Measurements from ENCODE around the gene PTP4A2.
"Not testable (repeated sequence)": the region's sequence is repeated elsewhere in the genome, so short reads cannot be mapped to it uniquely, and the experiment has no call there.

PTP4A2 gene

GRCh38 chr1:31949862-31950261, 11.7 kb upstream of the PTP4A2 start:
- no peak for DNase-seq (ENCODE audit: low read depth)

- not testable (repeated sequence) for DNase-seq (ENCODE audit: low read depth)
Measured at GRCh38 chr1:31945677-31946076, 7.5 kb upstream of the PTP4A2 start.

- DNase-seq (ENCODE audit: low read depth): peak; percentile 97
Measured at GRCh38 chr1:31944205-31945089, 6.3 kb upstream of the PTP4A2 start.

- DNase-seq (ENCODE audit: low read depth): peak; percentile 69
Measured at GRCh38 chr1:31943546-31944184, 5.5 kb upstream of the PTP4A2 start.

- DNase-seq (ENCODE audit: low read depth): not testable (repeated sequence)
Measured at GRCh38 chr1:31942061-31942460, 3.9 kb upstream of the PTP4A2 start.

- peak; percentile 96 for DNase-seq (ENCODE audit: low read depth)
Measured at GRCh38 chr1:31939484-31940329, 1.5 kb upstream of the PTP4A2 start.

- peak; percentile 70 for DNase-seq (ENCODE audit: low read depth)
Measured at GRCh38 chr1:31937300-31938183, 626 bp downstream of the PTP4A2 start.

- no peak for DNase-seq (ENCODE audit: low read depth)
Measured at GRCh38 chr1:31936981-31937299, 1.2 kb downstream of the PTP4A2 start.

GRCh38 chr1:31936278-31936980, 1.7 kb downstream of the PTP4A2 start:
- no peak for DNase-seq (ENCODE audit: low read depth)

GRCh38 chr1:31934706-31935629, 3.2 kb downstream of the PTP4A2 start:
- DNase-seq (ENCODE audit: low read depth): peak; percentile 49

- DNase-seq (ENCODE audit: low read depth): no peak
Measured at GRCh38 chr1:31932491-31933316, 5.5 kb downstream of the PTP4A2 start.

- DNase-seq (ENCODE audit: low read depth): no peak
Measured at GRCh38 chr1:31931593-31932225, 6.5 kb downstream of the PTP4A2 start.

- no peak for DNase-seq (ENCODE audit: low read depth)
Measured at GRCh38 chr1:31930836-31931592, 7.2 kb downstream of the PTP4A2 start.

- no peak for DNase-seq (ENCODE audit: low read depth)
Measured at GRCh38 chr1:31927661-31927980, 10.5 kb downstream of the PTP4A2 start.

GRCh38 chr1:31926853-31927660, 11.1 kb downstream of the PTP4A2 start:
- no peak for DNase-seq (ENCODE audit: low read depth)

- DNase-seq (ENCODE audit: low read depth): no peak
Measured at GRCh38 chr1:31926252-31926651, 11.9 kb downstream of the PTP4A2 start.

- DNase-seq (ENCODE audit: low read depth): not testable (repeated sequence)
Measured at GRCh38 chr1:31925824-31926223, 12.3 kb downstream of the PTP4A2 start.
